WTC11 (cell line): ENCODE results near the gene PTK6. TPM values are rescaled to one million over a fixed set of nuclear protein-coding genes. Genes with fewer than 3 reads are reported as not detected.

ENCODE experiments used
- ATAC-seq: fragments of 200-7000 bp; cut with Tn5 transposase; 2 replicates; pipeline ENCODE4 v1.10.0; 2021; ENCODE audit warnings: mild to moderate bottlenecking, moderate library complexity
- CTCF ChIA-PET: fragments of 300-600 bp; sonication (Branson Sonifier 250); formaldehyde crosslinking; loops from one replicate; lab custom pipeline; 2021; ENCODE audit warnings: antibody characterized with exemption; lab: Charles Lee
- POLR2A ChIA-PET: fragments of 350-600 bp; sonication (Branson Sonifier 250); formaldehyde crosslinking; loops from one replicate; lab custom pipeline; 2021; ENCODE audit warnings: antibody characterized with exemption; lab: Charles Lee
- DNase-seq: peaks from one replicate; pipeline ENCODE4 v3.0.0; 2021; ENCODE audit warnings: low spot score
- H3K27ac Mint-ChIP-seq: 2 replicates; pipeline ENCODE4 v1.8.0; 2021; ENCODE audit warnings: mixed read lengths
- H3K27me3 Mint-ChIP-seq: 2 replicates; pipeline ENCODE4 v1.8.0; 2021; ENCODE audit warnings: low read depth, mild to moderate bottlenecking, moderate library complexity, mixed read lengths
- H3K36me3 Mint-ChIP-seq: 2 replicates; pipeline ENCODE4 v1.8.0; 2021; ENCODE audit warnings: mixed read lengths
- H3K4me1 Mint-ChIP-seq: 2 replicates; pipeline ENCODE4 v1.8.0; 2022; ENCODE audit warnings: mixed read lengths
- H3K4me3 Mint-ChIP-seq: 2 replicates; pipeline ENCODE4 v1.8.0; 2021; ENCODE audit warnings: mild to moderate bottlenecking, moderate library complexity, mixed read lengths
- H3K9me3 Mint-ChIP-seq: 2 replicates; pipeline ENCODE4 v1.8.0; 2021; ENCODE audit warnings: mixed read lengths
- CBFB ChIP-seq: sonication (generic); formaldehyde crosslinking; IDR thresholded peaks from 2 replicates; pipeline ENCODE4 v1.8.1; 2022; ENCODE audit warnings: mild to moderate bottlenecking, low read depth, missing genetic modification reagents
- CREM ChIP-seq: sonication (generic); formaldehyde crosslinking; IDR thresholded peaks from 2 replicates; pipeline ENCODE4 v1.8.1; 2022; ENCODE audit warnings: mild to moderate bottlenecking, missing genetic modification reagents, moderate library complexity
- ETV6 ChIP-seq: sonication (generic); formaldehyde crosslinking; IDR thresholded peaks from 2 replicates; pipeline ENCODE4 v1.8.1; 2022; ENCODE audit warnings: mild to moderate bottlenecking, missing genetic modification reagents
- MYBL2 ChIP-seq: sonication (generic); formaldehyde crosslinking; IDR thresholded peaks from 2 replicates; pipeline ENCODE4 v1.8.1; 2023; ENCODE audit warnings: mild to moderate bottlenecking, moderate library complexity, missing genetic modification reagents
- NFYB ChIP-seq: sonication (generic); formaldehyde crosslinking; conservative IDR thresholded peaks from 2 replicates; pipeline ENCODE4 v1.8.0; 2022; ENCODE audit warnings: low read depth, missing genetic modification reagents
- OVOL2 ChIP-seq: fragments of 250-450 bp; sonication (Bioruptor Pico); IDR thresholded peaks from 2 replicates; pipeline ENCODE4 v1.9.0; 2021; ENCODE audit warnings: mild to moderate bottlenecking, borderline replicate concordance
- RELA ChIP-seq: sonication (generic); formaldehyde crosslinking; IDR thresholded peaks from 2 replicates; pipeline ENCODE4 v1.8.1; 2022; ENCODE audit warnings: missing genetic modification reagents, mild to moderate bottlenecking, borderline replicate concordance
- ZNF121 ChIP-seq: sonication (generic); formaldehyde crosslinking; IDR thresholded peaks from 2 replicates; pipeline ENCODE4 v1.8.0; 2023; ENCODE audit warnings: missing genetic modification reagents
- ZNF219 ChIP-seq: sonication (generic); formaldehyde crosslinking; IDR thresholded peaks from 2 replicates; pipeline ENCODE4 v1.8.0; 2023; ENCODE audit warnings: missing genetic modification reagents, mild to moderate bottlenecking, borderline replicate concordance
- ZNF232 ChIP-seq: sonication (generic); formaldehyde crosslinking; IDR thresholded peaks from 2 replicates; pipeline ENCODE4 v1.8.0; 2022; ENCODE audit warnings: mild to moderate bottlenecking, missing genetic modification reagents
- ZNF317 ChIP-seq: sonication (generic); formaldehyde crosslinking; IDR thresholded peaks from 2 replicates; pipeline ENCODE4 v1.8.1; 2023; ENCODE audit warnings: low read depth, mild to moderate bottlenecking, moderate library complexity, missing genetic modification reagents, borderline replicate concordance
- ZNF396 ChIP-seq: fragments of 250-450 bp; sonication (Bioruptor Pico); IDR thresholded peaks from 2 replicates; pipeline ENCODE4 v1.8.0; 2021; ENCODE audit warnings: mild to moderate bottlenecking, moderate library complexity, borderline replicate concordance
- ZNF423 ChIP-seq: fragments of 250-450 bp; sonication (Bioruptor Pico); IDR thresholded peaks from 2 replicates; pipeline ENCODE4 v2.1.2; 2022; ENCODE audit warnings: mild to moderate bottlenecking, moderate library complexity
- total RNA-seq: library from RNA; stranded (reverse); gene quantifications from 3 replicates; pipeline ENCODE4 v1.2.3, GENCODE V29; 2021
- TF ChIP-seq, protein P1 (sequence below): sonication (generic); formaldehyde crosslinking; IDR thresholded peaks from 2 replicates; pipeline ENCODE4 v1.8.1; 2023; ENCODE audit warnings: mild to moderate bottlenecking, missing genetic modification reagents, moderate library complexity
- TF ChIP-seq, protein P2 (sequence below): fragments of 250-450 bp; sonication (Bioruptor Pico); IDR thresholded peaks from 2 replicates; pipeline ENCODE4 v1.9.0; 2021; ENCODE audit warnings: mild to moderate bottlenecking
- TF ChIP-seq, protein P3 (sequence below): sonication (generic); formaldehyde crosslinking; IDR thresholded peaks from 2 replicates; pipeline ENCODE4 v1.8.1; 2022; ENCODE audit warnings: low read depth, missing genetic modification reagents, borderline replicate concordance
- TF ChIP-seq, protein P4 (sequence below): sonication (generic); formaldehyde crosslinking; IDR thresholded peaks from 2 replicates; pipeline ENCODE4 v1.8.1; 2023; ENCODE audit warnings: mild to moderate bottlenecking, missing genetic modification reagents
- TF ChIP-seq, protein P5 (sequence below): sonication (generic); formaldehyde crosslinking; IDR thresholded peaks from 2 replicates; pipeline ENCODE4 v1.8.1; 2022; ENCODE audit warnings: low read depth, mild to moderate bottlenecking, moderate library complexity, missing genetic modification reagents, borderline replicate concordance
- TF ChIP-seq, protein P6 (sequence below): sonication (generic); formaldehyde crosslinking; conservative IDR thresholded peaks from 2 replicates; pipeline ENCODE4 v1.8.1; 2022; ENCODE audit warnings: mild to moderate bottlenecking, missing genetic modification reagents
- TF ChIP-seq, protein P7 (sequence below): sonication (generic); formaldehyde crosslinking; IDR thresholded peaks from 2 replicates; pipeline ENCODE4 v1.8.0; 2022; ENCODE audit warnings: mild to moderate bottlenecking, missing genetic modification reagents

PTK6 gene
- total RNA-seq, 1 experiment from 2014 or later = 0.22 TPM

DNA sequence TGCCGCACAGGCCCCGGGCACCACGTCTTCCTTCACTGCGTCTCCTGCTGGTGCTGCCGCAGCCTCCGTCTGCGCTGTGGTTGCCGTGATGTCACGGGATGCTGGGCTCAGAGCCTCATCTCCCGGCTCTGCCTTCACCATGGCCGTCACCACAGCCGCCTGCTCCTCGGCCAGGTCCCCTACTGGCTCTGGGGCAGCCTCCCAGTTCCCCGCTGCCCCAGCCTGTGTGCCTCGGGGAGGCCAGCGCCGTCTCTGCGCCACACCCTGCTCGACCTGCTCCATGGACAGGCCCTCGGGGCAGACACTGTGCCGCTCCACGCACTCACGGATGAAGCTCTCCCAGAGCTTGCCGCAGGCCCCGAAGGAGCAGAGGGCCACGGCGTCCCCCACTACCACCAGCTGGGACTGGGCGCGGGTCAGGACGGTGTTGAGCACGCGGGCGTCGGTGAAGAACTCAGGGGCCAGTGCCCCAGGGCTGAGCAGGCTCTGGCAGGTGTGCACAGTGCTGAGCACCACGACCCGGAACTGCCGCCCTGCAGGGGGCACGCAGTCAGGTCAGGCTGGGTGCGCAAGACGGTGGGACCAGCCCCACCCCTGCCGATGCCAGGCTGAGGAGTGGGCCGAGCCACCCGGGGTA is 28.6 kb upstream of the PTK6 start:
- no peaks in the 10 kb centered on the region for H3K4me1 Mint-ChIP-seq
- TF ChIP-seq NFYB (CRISPR knock-in tag) = no peak
- TF ChIP-seq, protein P1, sequence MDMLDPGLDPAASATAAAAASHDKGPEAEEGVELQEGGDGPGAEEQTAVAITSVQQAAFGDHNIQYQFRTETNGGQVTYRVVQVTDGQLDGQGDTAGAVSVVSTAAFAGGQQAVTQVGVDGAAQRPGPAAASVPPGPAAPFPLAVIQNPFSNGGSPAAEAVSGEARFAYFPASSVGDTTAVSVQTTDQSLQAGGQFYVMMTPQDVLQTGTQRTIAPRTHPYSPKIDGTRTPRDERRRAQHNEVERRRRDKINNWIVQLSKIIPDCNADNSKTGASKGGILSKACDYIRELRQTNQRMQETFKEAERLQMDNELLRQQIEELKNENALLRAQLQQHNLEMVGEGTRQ (CRISPR knock-in tag) = no peak
- no peak for TF ChIP-seq ZNF423
- no peak for TF ChIP-seq ZNF317
- TF ChIP-seq, protein P2, sequence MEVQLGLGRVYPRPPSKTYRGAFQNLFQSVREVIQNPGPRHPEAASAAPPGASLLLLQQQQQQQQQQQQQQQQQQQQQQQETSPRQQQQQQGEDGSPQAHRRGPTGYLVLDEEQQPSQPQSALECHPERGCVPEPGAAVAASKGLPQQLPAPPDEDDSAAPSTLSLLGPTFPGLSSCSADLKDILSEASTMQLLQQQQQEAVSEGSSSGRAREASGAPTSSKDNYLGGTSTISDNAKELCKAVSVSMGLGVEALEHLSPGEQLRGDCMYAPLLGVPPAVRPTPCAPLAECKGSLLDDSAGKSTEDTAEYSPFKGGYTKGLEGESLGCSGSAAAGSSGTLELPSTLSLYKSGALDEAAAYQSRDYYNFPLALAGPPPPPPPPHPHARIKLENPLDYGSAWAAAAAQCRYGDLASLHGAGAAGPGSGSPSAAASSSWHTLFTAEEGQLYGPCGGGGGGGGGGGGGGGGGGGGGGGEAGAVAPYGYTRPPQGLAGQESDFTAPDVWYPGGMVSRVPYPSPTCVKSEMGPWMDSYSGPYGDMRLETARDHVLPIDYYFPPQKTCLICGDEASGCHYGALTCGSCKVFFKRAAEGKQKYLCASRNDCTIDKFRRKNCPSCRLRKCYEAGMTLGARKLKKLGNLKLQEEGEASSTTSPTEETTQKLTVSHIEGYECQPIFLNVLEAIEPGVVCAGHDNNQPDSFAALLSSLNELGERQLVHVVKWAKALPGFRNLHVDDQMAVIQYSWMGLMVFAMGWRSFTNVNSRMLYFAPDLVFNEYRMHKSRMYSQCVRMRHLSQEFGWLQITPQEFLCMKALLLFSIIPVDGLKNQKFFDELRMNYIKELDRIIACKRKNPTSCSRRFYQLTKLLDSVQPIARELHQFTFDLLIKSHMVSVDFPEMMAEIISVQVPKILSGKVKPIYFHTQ (CRISPR knock-in tag) = no peak
- TF ChIP-seq, protein P3, sequence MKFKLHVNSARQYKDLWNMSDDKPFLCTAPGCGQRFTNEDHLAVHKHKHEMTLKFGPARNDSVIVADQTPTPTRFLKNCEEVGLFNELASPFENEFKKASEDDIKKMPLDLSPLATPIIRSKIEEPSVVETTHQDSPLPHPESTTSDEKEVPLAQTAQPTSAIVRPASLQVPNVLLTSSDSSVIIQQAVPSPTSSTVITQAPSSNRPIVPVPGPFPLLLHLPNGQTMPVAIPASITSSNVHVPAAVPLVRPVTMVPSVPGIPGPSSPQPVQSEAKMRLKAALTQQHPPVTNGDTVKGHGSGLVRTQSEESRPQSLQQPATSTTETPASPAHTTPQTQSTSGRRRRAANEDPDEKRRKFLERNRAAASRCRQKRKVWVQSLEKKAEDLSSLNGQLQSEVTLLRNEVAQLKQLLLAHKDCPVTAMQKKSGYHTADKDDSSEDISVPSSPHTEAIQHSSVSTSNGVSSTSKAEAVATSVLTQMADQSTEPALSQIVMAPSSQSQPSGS (CRISPR knock-in tag) = no peak
- TF ChIP-seq CBFB (CRISPR knock-in tag) = no peak
- TF ChIP-seq, protein P4, sequence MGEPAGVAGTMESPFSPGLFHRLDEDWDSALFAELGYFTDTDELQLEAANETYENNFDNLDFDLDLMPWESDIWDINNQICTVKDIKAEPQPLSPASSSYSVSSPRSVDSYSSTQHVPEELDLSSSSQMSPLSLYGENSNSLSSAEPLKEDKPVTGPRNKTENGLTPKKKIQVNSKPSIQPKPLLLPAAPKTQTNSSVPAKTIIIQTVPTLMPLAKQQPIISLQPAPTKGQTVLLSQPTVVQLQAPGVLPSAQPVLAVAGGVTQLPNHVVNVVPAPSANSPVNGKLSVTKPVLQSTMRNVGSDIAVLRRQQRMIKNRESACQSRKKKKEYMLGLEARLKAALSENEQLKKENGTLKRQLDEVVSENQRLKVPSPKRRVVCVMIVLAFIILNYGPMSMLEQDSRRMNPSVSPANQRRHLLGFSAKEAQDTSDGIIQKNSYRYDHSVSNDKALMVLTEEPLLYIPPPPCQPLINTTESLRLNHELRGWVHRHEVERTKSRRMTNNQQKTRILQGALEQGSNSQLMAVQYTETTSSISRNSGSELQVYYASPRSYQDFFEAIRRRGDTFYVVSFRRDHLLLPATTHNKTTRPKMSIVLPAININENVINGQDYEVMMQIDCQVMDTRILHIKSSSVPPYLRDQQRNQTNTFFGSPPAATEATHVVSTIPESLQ (CRISPR knock-in tag) = no peak
- no peak for TF ChIP-seq ZNF219 (CRISPR knock-in tag)
- no peak for TF ChIP-seq ZNF121
- TF ChIP-seq ZNF232 (CRISPR knock-in tag) = no peak
- no peak for TF ChIP-seq ZNF396 (CRISPR knock-in tag)
- TF ChIP-seq CREM (CRISPR knock-in tag) = no peak
- no peak for TF ChIP-seq ETV6 (CRISPR knock-in tag)
- TF ChIP-seq, protein P5, sequence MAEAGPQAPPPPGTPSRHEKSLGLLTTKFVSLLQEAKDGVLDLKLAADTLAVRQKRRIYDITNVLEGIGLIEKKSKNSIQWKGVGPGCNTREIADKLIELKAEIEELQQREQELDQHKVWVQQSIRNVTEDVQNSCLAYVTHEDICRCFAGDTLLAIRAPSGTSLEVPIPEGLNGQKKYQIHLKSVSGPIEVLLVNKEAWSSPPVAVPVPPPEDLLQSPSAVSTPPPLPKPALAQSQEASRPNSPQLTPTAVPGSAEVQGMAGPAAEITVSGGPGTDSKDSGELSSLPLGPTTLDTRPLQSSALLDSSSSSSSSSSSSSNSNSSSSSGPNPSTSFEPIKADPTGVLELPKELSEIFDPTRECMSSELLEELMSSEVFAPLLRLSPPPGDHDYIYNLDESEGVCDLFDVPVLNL (CRISPR knock-in tag) = no peak
- TF ChIP-seq MYBL2 (CRISPR knock-in tag) = no peak
- ChIA-PET POLR2A (no interaction called here), CTCF (interaction anchor here (0.8 to 1.5 kb wide), 3 partner anchors 27 to 76 kb away, joined by 4 to 5 read pairs (median 4); no protein-coding TSS in a partner anchor)
- DNase-seq (no peak), ATAC-seq (no peak)
- H3K27ac Mint-ChIP-seq = no peak overlapping the region
- H3K9me3 Mint-ChIP-seq = no peaks in the 10 kb centered on the region
- no peaks in the 10 kb centered on the region for H3K27me3 Mint-ChIP-seq
- H3K4me3 Mint-ChIP-seq = no peak overlapping the region
- no peaks in the 10 kb centered on the region for H3K36me3 Mint-ChIP-seq

DNA sequence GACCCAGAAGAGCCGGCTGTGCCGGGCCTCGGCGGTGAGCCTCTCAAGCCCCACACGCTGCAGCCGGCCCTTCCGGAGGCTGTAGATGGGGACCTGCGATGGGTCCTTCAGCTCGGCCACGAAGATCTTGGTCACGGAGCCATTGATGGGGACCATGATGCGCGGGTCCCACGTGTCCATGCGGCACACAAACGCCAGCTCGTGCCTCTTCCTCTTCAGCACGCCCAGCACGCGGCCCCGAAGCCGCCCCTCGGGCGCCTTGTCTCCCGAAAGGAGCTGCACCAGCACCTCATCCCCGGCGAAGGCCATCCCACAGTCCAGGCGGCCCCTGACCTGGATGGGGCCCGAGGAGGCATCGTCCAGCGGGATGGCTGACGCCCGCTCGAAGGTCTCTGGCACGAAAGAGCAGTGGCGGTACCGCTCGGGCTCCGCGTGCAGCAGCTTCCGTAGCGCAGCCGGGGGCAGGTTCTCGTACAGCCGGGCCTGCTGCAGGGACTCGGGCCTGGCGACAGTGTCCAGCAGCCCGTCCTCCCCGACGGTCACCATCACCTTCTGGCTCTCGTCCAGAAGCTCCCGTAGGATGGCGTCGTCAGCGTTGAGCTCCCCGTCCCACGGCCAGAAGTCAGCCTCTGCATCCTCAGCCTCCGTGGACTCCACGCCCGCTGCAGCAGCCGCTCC is 28.0 kb upstream of the PTK6 start:
- DNase-seq (no peak), ATAC-seq (no peak)
- ChIA-PET CTCF (interaction anchor here (0.8 to 1.5 kb wide), 2 partner anchors 27 to 77 kb away, joined by 4 read pairs; no protein-coding TSS in a partner anchor), POLR2A (no interaction called here)
- no peaks in the 10 kb centered on the region for H3K9me3 Mint-ChIP-seq
- no peaks in the 10 kb centered on the region for H3K27me3 Mint-ChIP-seq
- H3K4me3 Mint-ChIP-seq = no peak overlapping the region
- H3K36me3 Mint-ChIP-seq = peaks cover 3% of the 10 kb centered on the region
- no peaks in the 10 kb centered on the region for H3K4me1 Mint-ChIP-seq
- H3K27ac Mint-ChIP-seq = no peak overlapping the region
- TF ChIP-seq, protein P6, sequence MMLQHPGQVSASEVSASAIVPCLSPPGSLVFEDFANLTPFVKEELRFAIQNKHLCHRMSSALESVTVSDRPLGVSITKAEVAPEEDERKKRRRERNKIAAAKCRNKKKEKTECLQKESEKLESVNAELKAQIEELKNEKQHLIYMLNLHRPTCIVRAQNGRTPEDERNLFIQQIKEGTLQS = no peak
- TF ChIP-seq OVOL2 (CRISPR knock-in tag) (no peak), RELA (CRISPR knock-in tag) (no peak)
- TF ChIP-seq, protein P7, sequence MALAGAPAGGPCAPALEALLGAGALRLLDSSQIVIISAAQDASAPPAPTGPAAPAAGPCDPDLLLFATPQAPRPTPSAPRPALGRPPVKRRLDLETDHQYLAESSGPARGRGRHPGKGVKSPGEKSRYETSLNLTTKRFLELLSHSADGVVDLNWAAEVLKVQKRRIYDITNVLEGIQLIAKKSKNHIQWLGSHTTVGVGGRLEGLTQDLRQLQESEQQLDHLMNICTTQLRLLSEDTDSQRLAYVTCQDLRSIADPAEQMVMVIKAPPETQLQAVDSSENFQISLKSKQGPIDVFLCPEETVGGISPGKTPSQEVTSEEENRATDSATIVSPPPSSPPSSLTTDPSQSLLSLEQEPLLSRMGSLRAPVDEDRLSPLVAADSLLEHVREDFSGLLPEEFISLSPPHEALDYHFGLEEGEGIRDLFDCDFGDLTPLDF (CRISPR knock-in tag) = no peak
